ENCODE measurements around the gene SLC52A3.

The SLC52A3 gene

GRCh38 chr20:753897-754635 is 14.2 kb downstream of the SLC52A3 start:
- TF ChIP-seq FOXP2 (optimal IDR thresholded peaks at IDR 0.05; ENCODE audit: borderline replicate concordance, extremely low read depth, extremely low read length, insufficient read depth) = no peak
- TF ChIP-seq TAF1 (IDR thresholded peaks at IDR 0.05; ENCODE audit: borderline replicate concordance, insufficient read depth, low read length) = no peak
- TF ChIP-seq SIN3A (IDR thresholded peaks at IDR 0.05; ENCODE audit: borderline replicate concordance, insufficient read depth, low read length) = no peak
- TF ChIP-seq POLR2AphosphoS5 (IDR thresholded peaks at IDR 0.05; ENCODE audit: low read depth, low read length) = no peak

DNA sequence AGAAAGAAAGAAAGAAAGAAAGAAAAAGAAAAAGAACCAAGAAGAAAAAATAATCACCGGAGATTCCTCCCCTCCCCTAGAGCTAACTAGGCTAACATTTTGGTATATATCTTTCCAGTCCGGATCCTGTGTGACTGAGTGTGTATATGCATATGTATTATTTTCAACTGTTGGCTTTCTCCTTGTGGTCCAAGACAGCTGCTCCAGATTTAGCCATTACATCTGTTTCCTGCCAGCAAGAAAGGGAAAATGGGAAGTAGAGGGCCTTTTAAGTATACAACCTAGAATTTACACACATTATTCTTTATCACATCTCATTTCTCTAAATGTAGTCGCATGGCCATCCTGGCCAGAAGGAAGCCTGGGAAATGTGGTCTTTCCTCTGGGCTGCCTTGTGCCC is 15.2 kb downstream of the SLC52A3 start:
- TF ChIP-seq POLR2AphosphoS5 (IDR thresholded peaks at IDR 0.05; ENCODE audit: low read depth, low read length) (no peak), FOXP2 (optimal IDR thresholded peaks at IDR 0.05; ENCODE audit: borderline replicate concordance, extremely low read depth, extremely low read length, insufficient read depth) (no peak), TAF1 (IDR thresholded peaks at IDR 0.05; ENCODE audit: borderline replicate concordance, insufficient read depth, low read length) (no peak), SIN3A (IDR thresholded peaks at IDR 0.05; ENCODE audit: borderline replicate concordance, insufficient read depth, low read length) (no peak)
- TF ChIP-seq, protein P1, sequence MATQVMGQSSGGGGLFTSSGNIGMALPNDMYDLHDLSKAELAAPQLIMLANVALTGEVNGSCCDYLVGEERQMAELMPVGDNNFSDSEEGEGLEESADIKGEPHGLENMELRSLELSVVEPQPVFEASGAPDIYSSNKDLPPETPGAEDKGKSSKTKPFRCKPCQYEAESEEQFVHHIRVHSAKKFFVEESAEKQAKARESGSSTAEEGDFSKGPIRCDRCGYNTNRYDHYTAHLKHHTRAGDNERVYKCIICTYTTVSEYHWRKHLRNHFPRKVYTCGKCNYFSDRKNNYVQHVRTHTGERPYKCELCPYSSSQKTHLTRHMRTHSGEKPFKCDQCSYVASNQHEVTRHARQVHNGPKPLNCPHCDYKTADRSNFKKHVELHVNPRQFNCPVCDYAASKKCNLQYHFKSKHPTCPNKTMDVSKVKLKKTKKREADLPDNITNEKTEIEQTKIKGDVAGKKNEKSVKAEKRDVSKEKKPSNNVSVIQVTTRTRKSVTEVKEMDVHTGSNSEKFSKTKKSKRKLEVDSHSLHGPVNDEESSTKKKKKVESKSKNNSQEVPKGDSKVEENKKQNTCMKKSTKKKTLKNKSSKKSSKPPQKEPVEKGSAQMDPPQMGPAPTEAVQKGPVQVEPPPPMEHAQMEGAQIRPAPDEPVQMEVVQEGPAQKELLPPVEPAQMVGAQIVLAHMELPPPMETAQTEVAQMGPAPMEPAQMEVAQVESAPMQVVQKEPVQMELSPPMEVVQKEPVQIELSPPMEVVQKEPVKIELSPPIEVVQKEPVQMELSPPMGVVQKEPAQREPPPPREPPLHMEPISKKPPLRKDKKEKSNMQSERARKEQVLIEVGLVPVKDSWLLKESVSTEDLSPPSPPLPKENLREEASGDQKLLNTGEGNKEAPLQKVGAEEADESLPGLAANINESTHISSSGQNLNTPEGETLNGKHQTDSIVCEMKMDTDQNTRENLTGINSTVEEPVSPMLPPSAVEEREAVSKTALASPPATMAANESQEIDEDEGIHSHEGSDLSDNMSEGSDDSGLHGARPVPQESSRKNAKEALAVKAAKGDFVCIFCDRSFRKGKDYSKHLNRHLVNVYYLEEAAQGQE (IDR thresholded peaks at IDR 0.05; ENCODE audit: insufficient read depth in 1 of 2, low read depth in 2 of 2, low read length in 2 of 2) = no peak

DNA sequence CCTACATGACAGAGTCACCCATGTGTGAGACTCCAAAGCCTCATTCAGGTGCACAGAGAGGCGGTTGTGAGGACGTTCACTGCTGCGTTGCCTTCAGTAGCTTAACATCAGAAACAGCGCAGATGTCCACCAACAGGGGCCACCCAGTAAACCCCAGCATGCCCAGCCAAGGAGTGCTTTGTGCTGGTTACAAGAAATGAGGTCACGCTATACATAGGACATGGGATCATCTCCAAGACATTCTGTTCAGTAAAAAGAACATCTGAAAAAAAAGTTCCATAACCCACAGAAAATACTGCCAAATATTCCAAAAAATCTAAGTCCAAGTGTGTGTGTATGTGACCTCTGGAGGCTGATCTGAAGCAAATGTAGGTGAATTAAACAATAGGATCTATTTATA is 16.0 kb downstream of the SLC52A3 start:
- TF ChIP-seq TAF1 (IDR thresholded peaks at IDR 0.05; ENCODE audit: borderline replicate concordance, insufficient read depth, low read length) (no peak), SIN3A (IDR thresholded peaks at IDR 0.05; ENCODE audit: borderline replicate concordance, insufficient read depth, low read length) (no peak), FOXP2 (optimal IDR thresholded peaks at IDR 0.05; ENCODE audit: borderline replicate concordance, extremely low read depth, extremely low read length, insufficient read depth) (no peak), POLR2AphosphoS5 (IDR thresholded peaks at IDR 0.05; ENCODE audit: low read depth, low read length) (no peak)
- TF ChIP-seq, protein P1 (IDR thresholded peaks at IDR 0.05; ENCODE audit: insufficient read depth in 1 of 2, low read depth in 2 of 2, low read length in 2 of 2) = no peak

DNA sequence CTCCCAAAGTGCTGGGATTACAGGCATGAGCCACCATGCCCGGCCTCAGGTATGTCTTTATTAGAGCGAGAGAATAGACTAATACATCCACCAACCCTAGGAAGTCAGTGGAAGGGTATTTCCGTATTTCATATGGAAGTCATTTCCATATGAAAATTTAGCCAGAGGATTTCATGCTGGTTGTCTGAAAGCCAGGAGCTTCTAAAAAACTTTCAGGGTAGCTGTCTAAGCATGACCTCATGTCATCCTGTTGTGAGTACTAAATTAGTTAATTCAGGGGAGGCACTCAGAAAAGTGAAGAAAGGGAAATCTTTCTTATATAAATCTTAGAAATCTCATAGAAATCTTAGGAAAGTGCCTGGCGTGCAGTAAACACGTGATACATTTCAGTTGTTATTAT is 16.5 kb downstream of the SLC52A3 start:
- no peak for TF ChIP-seq SIN3A (IDR thresholded peaks at IDR 0.05; ENCODE audit: borderline replicate concordance, insufficient read depth, low read length)
- TF ChIP-seq POLR2AphosphoS5 (IDR thresholded peaks at IDR 0.05; ENCODE audit: low read depth, low read length) = no peak
- TF ChIP-seq FOXP2 (optimal IDR thresholded peaks at IDR 0.05; ENCODE audit: borderline replicate concordance, extremely low read depth, extremely low read length, insufficient read depth) = no peak
- TF ChIP-seq TAF1 (IDR thresholded peaks at IDR 0.05; ENCODE audit: borderline replicate concordance, insufficient read depth, low read length) = no peak
- TF ChIP-seq, protein P1 (IDR thresholded peaks at IDR 0.05; ENCODE audit: insufficient read depth in 1 of 2, low read depth in 2 of 2, low read length in 2 of 2) = no peak

- TF ChIP-seq, protein P1 (IDR thresholded peaks at IDR 0.05; ENCODE audit: insufficient read depth in 1 of 2, low read depth in 2 of 2, low read length in 2 of 2) = no peak
- TF ChIP-seq POLR2AphosphoS5 (IDR thresholded peaks at IDR 0.05; ENCODE audit: low read depth, low read length) (no peak), TAF1 (IDR thresholded peaks at IDR 0.05; ENCODE audit: borderline replicate concordance, insufficient read depth, low read length) (no peak), FOXP2 (optimal IDR thresholded peaks at IDR 0.05; ENCODE audit: borderline replicate concordance, extremely low read depth, extremely low read length, insufficient read depth) (no peak), SIN3A (IDR thresholded peaks at IDR 0.05; ENCODE audit: borderline replicate concordance, insufficient read depth, low read length) (no peak)
Observed at GRCh38 chr20:750801-751200, 17.5 kb downstream of the SLC52A3 start.
